ENCODE measurements around the gene EYA3.

The EYA3 gene

GRCh38 chr1:28066393-28067154 is 21.8 kb downstream of the EYA3 start:
- H3K4me1 ChIP-seq (ENCODE audit: insufficient read depth, low read length), result no peaks in the 10 kb centered on the region
- WGBS, result 100% methylated on average over 1 of the region's 3 CpGs

GRCh38 chr1:28064064-28064463 is 24.3 kb downstream of the EYA3 start:
- no peak overlapping the region for H3K9ac ChIP-seq (ENCODE audit: low read depth, low read length)
- H3K4me3 ChIP-seq (ENCODE audit: low read length), result no peak overlapping the region
- no peaks in the 10 kb centered on the region for H3K4me1 ChIP-seq (ENCODE audit: insufficient read depth, low read length)
- no peaks in the 10 kb centered on the region for H3K27me3 ChIP-seq (ENCODE audit: insufficient read depth, low read length)
- H3K27ac ChIP-seq (ENCODE audit: low read depth, low read length), result no peak overlapping the region
- no peaks in the 10 kb centered on the region; the same call in 1 of the 2 replicates for H3K36me3 ChIP-seq (ENCODE audit: insufficient read depth, low read length)
- H3K9me3 ChIP-seq (ENCODE audit: insufficient read depth, low read depth, low read length), result no peaks in the 10 kb centered on the region
- 100% methylated on average over 3 of the region's 5 CpGs for WGBS

More at GRCh38 chr1:28066393-28067154, 21.8 kb downstream of the EYA3 start:
- H3K36me3 ChIP-seq (ENCODE audit: insufficient read depth, low read length), result no peaks in the 10 kb centered on the region; the same call in 1 of the 2 replicates
- no peak overlapping the region for H3K27ac ChIP-seq (ENCODE audit: low read depth, low read length)
- H3K27me3 ChIP-seq (ENCODE audit: insufficient read depth, low read length), result no peaks in the 10 kb centered on the region
- no peak overlapping the region for H3K9ac ChIP-seq (ENCODE audit: low read depth, low read length)
- no peak overlapping the region for H3K4me3 ChIP-seq (ENCODE audit: low read length)
- no peaks in the 10 kb centered on the region for H3K9me3 ChIP-seq (ENCODE audit: insufficient read depth, low read depth, low read length)

- H3K27ac ChIP-seq (ENCODE audit: low read depth, low read length), result no peak overlapping the region
- no peaks in the 10 kb centered on the region for H3K9me3 ChIP-seq (ENCODE audit: insufficient read depth, low read depth, low read length)
- H3K9ac ChIP-seq (ENCODE audit: low read depth, low read length), result no peak overlapping the region
- H3K36me3 ChIP-seq (ENCODE audit: insufficient read depth, low read length), result no peaks in the 10 kb centered on the region; the same call in 1 of the 2 replicates
- H3K4me1 ChIP-seq (ENCODE audit: insufficient read depth, low read length), result no peaks in the 10 kb centered on the region
- 94% methylated on average over 7 of the region's 7 CpGs for WGBS
- H3K4me3 ChIP-seq (ENCODE audit: low read length), result no peak overlapping the region
- no peaks in the 10 kb centered on the region for H3K27me3 ChIP-seq (ENCODE audit: insufficient read depth, low read length)
Observed at GRCh38 chr1:28062806-28063205, 25.6 kb downstream of the EYA3 start.

- Histone ChIP-seq H3K4me1 (ENCODE audit: insufficient read depth, low read length) (no peaks in the 10 kb centered on the region), H3K9me3 (ENCODE audit: insufficient read depth, low read depth, low read length) (no peaks in the 10 kb centered on the region), H3K4me3 (ENCODE audit: low read length) (no peak overlapping the region), H3K9ac (ENCODE audit: low read depth, low read length) (no peak overlapping the region), H3K36me3 (ENCODE audit: insufficient read depth, low read length) (peaks cover 6% of the 10 kb centered on the region; the same call in 1 of the 2 replicates), H3K27ac (ENCODE audit: low read depth, low read length) (no peak overlapping the region), H3K27me3 (ENCODE audit: insufficient read depth, low read length) (no peaks in the 10 kb centered on the region)
- WGBS, result 95% methylated on average over 8 of the region's 8 CpGs
Observed at GRCh38 chr1:28058971-28059878, 29.2 kb downstream of the EYA3 start.

DNA sequence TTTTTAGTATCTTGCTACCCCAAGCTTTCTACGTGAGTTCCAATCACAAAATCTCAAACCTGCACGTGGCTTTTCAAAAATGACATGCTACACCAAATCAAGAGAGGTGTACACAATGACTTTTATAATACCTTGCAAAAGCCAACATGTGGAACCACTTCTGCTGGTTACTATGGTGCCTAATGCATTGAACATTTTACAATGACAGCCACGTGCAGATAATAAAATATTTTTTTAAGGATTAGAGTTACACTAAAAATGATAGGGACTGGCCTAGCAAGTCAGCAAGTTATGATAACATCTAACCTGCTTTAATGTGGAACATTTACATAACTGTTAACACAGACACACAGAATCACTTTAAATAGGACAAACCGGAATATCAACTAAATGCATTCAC is 30.2 kb downstream of the EYA3 start:
- H3K4me1 ChIP-seq (ENCODE audit: insufficient read depth, low read length), result no peaks in the 10 kb centered on the region
- H3K9me3 ChIP-seq (ENCODE audit: insufficient read depth, low read depth, low read length), result no peaks in the 10 kb centered on the region
- H3K36me3 ChIP-seq (ENCODE audit: insufficient read depth, low read length), result peaks cover 11% of the 10 kb centered on the region; the same call in 1 of the 2 replicates
- no peak overlapping the region for H3K4me3 ChIP-seq (ENCODE audit: low read length)
- H3K9ac ChIP-seq (ENCODE audit: low read depth, low read length), result no peak overlapping the region
- no peak overlapping the region for H3K27ac ChIP-seq (ENCODE audit: low read depth, low read length)
- WGBS, result 91% methylated on average over 4 of the region's 4 CpGs
- H3K27me3 ChIP-seq (ENCODE audit: insufficient read depth, low read length), result no peaks in the 10 kb centered on the region

DNA sequence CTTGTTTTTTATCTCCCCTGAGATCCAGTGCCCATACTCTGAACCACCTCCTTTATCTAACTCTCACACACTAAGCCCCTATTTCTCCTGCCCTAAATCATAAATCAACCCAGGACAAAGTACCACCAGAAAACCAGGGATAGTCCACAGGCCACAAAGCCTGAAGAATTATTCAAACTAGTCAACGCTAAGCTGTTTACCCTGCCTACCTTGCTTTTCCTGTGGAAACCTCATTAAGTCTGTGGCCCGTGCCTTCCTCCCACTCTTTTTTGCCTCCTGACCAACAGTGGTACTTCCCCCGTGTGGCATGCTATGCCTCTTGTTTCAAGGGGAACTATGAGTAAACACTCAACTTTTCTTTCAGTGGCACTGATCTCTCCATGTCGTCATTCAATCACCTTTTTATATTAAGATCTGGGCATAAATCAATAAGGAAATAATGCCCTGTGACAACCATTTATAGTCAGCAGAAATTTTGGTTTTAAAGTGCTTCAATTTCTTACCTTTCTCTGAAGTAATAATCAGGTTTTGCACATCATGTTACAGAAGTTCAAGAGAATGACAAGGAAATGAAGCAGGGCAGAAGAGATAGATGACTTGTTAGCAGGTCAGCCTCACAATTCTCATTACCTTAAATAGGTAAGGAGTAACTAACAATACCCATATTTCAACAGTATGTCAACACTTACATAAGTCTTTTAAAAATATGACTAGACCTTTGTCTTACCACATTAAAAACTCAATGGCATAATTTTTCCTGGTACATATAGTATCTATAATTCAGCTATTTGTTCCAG is 32.1 kb downstream of the EYA3 start:
- H3K9me3 ChIP-seq (ENCODE audit: insufficient read depth, low read depth, low read length), result no peaks in the 10 kb centered on the region
- H3K27me3 ChIP-seq (ENCODE audit: insufficient read depth, low read length), result no peaks in the 10 kb centered on the region
- no peak overlapping the region for H3K9ac ChIP-seq (ENCODE audit: low read depth, low read length)
- H3K27ac ChIP-seq (ENCODE audit: low read depth, low read length), result no peak overlapping the region
- H3K4me1 ChIP-seq (ENCODE audit: insufficient read depth, low read length), result no peaks in the 10 kb centered on the region
- H3K36me3 ChIP-seq (ENCODE audit: insufficient read depth, low read length), result peaks cover 12% of the 10 kb centered on the region; the same call in 1 of the 2 replicates
- WGBS, result 92% methylated on average over 4 of the region's 4 CpGs
- no peak overlapping the region for H3K4me3 ChIP-seq (ENCODE audit: low read length)

DNA sequence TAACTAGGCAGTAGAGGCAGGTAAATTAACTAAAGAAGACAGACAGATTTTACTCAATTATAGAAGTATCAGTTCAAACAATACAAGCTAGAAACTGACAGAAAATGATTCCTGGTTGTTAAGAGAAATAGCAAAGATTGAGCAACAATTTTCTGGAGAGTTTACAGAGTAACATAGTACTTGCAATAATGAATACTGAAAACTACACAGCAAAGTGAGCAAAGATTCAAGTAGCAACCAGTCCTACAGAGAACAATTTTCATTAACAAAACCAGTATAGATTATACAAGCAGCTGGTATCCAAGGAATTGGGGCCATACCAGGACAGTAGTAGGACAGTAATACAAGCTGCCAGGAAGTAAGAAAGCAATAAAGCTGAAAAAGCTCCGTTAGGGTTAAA is 37.6 kb downstream of the EYA3 start:
- 100% methylated on average over 1 of the region's 1 CpG for WGBS
- Histone ChIP-seq H3K36me3 (ENCODE audit: insufficient read depth, low read length) (peaks cover 41% of the 10 kb centered on the region), H3K9me3 (ENCODE audit: insufficient read depth, low read depth, low read length) (no peaks in the 10 kb centered on the region), H3K27me3 (ENCODE audit: insufficient read depth, low read length) (no peaks in the 10 kb centered on the region), H3K4me1 (ENCODE audit: insufficient read depth, low read length) (0 out of 2 replicates have a peak, but pooled peaks cover 3% of the 10 kb centered on the region), H3K27ac (ENCODE audit: low read depth, low read length) (no peak overlapping the region), H3K9ac (ENCODE audit: low read depth, low read length) (no peak overlapping the region), H3K4me3 (ENCODE audit: low read length) (no peak overlapping the region)

- WGBS, result 94% methylated on average over 4 of the region's 4 CpGs
- Histone ChIP-seq H3K4me3 (ENCODE audit: low read length) (no peak overlapping the region), H3K9me3 (ENCODE audit: insufficient read depth, low read depth, low read length) (no peaks in the 10 kb centered on the region), H3K36me3 (ENCODE audit: insufficient read depth, low read length) (peaks cover 44% of the 10 kb centered on the region), H3K9ac (ENCODE audit: low read depth, low read length) (no peak overlapping the region), H3K4me1 (ENCODE audit: insufficient read depth, low read length) (0 out of 2 replicates have a peak, but pooled peaks cover 4% of the 10 kb centered on the region), H3K27me3 (ENCODE audit: insufficient read depth, low read length) (no peaks in the 10 kb centered on the region), H3K27ac (ENCODE audit: low read depth, low read length) (no peak overlapping the region)
Observed at GRCh38 chr1:28046716-28047115, 41.7 kb downstream of the EYA3 start.

- H3K9ac ChIP-seq (ENCODE audit: low read depth, low read length), result no peak overlapping the region
- H3K4me3 ChIP-seq (ENCODE audit: low read length), result no peak overlapping the region
- no peaks in the 10 kb centered on the region for H3K27me3 ChIP-seq (ENCODE audit: insufficient read depth, low read length)
- 89% methylated on average over 1 of the region's 1 CpG for WGBS
- H3K9me3 ChIP-seq (ENCODE audit: insufficient read depth, low read depth, low read length), result no peaks in the 10 kb centered on the region
- H3K36me3 ChIP-seq (ENCODE audit: insufficient read depth, low read length), result peaks cover 45% of the 10 kb centered on the region
- H3K4me1 ChIP-seq (ENCODE audit: insufficient read depth, low read length), result 0 out of 2 replicates have a peak, but pooled peaks cover 4% of the 10 kb centered on the region
- H3K27ac ChIP-seq (ENCODE audit: low read depth, low read length), result no peak overlapping the region
Observed at GRCh38 chr1:28045777-28046176, 42.6 kb downstream of the EYA3 start.

DNA sequence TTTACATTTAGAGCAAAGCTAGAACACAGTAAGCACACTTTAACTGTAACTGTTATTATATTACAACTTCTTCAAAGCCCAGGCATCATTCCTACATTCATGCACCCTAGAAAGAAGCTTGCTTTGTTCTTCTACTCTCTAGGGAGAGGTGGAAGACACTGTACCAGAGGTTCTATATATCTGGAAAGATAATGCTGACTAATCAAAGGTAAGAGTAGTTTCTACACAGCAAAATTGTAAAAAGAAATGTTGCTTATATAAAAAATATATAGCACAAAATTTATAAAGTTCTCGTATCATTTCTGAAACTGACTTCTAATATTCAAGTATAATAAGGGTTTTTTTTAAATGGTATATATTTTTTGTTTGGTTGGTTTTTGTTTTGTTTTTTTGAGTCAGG is 44.0 kb downstream of the EYA3 start:
- Histone ChIP-seq H3K27me3 (ENCODE audit: insufficient read depth, low read length) (no peaks in the 10 kb centered on the region), H3K4me3 (ENCODE audit: low read length) (no peak overlapping the region), H3K9me3 (ENCODE audit: insufficient read depth, low read depth, low read length) (no peaks in the 10 kb centered on the region), H3K4me1 (ENCODE audit: insufficient read depth, low read length) (0 out of 2 replicates have a peak, but pooled peaks cover 4% of the 10 kb centered on the region), H3K27ac (ENCODE audit: low read depth, low read length) (no peak overlapping the region), H3K36me3 (ENCODE audit: insufficient read depth, low read length) (peaks cover 55% of the 10 kb centered on the region), H3K9ac (ENCODE audit: low read depth, low read length) (no peak overlapping the region)
- WGBS, result no CpG with 5 or more reads among the region's 1 CpG
